Measurements from ENCODE around the gene GPRC5B.

DNA sequence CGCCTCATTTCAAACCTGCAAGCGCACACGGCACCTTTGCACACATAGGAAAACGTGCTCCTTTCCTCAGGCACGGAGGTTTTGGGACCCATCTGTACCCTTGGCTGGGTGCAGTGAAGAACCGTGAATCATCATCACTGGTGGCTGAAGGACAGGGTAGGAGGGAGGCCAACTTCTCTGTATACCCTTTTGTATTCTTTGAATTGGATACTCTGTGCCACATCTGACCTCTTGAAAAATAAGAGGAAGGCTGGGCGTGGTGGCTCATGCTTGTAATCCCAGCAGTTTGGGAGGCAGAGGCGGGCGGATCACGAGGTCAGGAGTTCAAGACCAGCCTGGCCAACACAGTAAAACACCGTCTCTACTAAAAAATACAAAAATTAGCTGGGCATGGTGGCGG, 11.7 kb downstream of the GPRC5B start:
- TF ChIP-seq EZH2 (IDR thresholded peaks at IDR 0.05; ENCODE audit: borderline replicate concordance, low read depth, low read length, severe bottlenecking), result no peak
- TF ChIP-seq, protein P1, sequence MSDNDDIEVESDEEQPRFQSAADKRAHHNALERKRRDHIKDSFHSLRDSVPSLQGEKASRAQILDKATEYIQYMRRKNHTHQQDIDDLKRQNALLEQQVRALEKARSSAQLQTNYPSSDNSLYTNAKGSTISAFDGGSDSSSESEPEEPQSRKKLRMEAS (IDR thresholded peaks at IDR 0.05; ENCODE audit: insufficient read depth, insufficient read length), result no peak
- TF ChIP-seq, protein P2, sequence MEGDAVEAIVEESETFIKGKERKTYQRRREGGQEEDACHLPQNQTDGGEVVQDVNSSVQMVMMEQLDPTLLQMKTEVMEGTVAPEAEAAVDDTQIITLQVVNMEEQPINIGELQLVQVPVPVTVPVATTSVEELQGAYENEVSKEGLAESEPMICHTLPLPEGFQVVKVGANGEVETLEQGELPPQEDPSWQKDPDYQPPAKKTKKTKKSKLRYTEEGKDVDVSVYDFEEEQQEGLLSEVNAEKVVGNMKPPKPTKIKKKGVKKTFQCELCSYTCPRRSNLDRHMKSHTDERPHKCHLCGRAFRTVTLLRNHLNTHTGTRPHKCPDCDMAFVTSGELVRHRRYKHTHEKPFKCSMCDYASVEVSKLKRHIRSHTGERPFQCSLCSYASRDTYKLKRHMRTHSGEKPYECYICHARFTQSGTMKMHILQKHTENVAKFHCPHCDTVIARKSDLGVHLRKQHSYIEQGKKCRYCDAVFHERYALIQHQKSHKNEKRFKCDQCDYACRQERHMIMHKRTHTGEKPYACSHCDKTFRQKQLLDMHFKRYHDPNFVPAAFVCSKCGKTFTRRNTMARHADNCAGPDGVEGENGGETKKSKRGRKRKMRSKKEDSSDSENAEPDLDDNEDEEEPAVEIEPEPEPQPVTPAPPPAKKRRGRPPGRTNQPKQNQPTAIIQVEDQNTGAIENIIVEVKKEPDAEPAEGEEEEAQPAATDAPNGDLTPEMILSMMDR (IDR thresholded peaks at IDR 0.05; ENCODE audit: extremely low read depth in 1 of 2, insufficient read depth in 1 of 2, low read depth in 1 of 2, low read length in 2 of 2), result no peak
- TF ChIP-seq POLR2A (IDR thresholded peaks at IDR 0.05; ENCODE audit: low read depth, low read length), result no peak
- no peak for TF ChIP-seq POLR2AphosphoS5 (IDR thresholded peaks at IDR 0.05; ENCODE audit: insufficient read depth, low read depth, low read length)
- TF ChIP-seq JUN (IDR thresholded peaks at IDR 0.05; ENCODE audit: borderline replicate concordance, insufficient read depth, insufficient read length, low read depth), result no peak
- TF ChIP-seq FOS (IDR thresholded peaks at IDR 0.05; ENCODE audit: borderline replicate concordance, insufficient read depth, low read length), result no peak
- TF ChIP-seq MYC (IDR thresholded peaks at IDR 0.05; ENCODE audit: low read depth, low read length), result no peak

All from endothelial cell of umbilical vein (primary cell).